ENCODE results near the gene TEX13B.

TEX13B gene

DNA sequence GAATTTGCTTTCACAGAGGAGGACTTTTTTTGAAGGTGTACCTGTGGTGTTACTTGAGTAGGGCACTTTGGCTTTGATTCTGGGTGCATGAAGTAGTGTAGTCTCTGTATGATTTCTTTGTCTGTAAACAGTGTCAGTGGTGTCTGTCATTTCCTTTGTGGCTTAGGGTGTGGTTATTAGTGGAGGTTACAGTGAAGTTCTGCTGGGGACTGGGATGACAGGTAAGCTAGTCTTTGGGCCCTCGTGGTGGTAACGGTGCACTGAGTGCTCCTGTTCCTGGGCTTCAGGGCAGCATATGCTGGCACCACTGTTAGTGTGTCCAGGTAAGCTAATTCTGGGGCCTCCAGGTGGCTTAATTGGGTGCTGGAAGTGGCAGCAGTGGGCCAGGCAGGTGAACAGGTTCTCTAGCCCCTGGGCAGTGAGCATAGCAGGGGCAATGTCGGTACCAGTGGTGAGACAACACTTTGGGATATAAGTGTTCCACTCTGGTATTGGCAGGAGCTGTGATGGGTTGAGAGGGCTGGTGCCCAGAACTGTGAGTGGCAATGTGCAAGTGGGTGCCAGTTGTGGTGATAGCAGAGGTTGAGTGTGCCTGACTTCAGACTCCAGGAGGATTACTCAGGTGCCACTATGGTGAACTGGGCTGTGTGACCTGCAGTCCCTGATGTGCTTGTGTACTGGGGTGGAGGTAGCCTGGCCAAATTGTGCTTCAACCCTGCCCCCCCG lies 36.6 kb upstream of the TEX13B start:
- TF ChIP-seq SIN3A (IDR thresholded peaks at IDR 0.05; ENCODE audit: borderline replicate concordance, insufficient read depth, low read length), result no peak
- no peak for TF ChIP-seq TAF1 (IDR thresholded peaks at IDR 0.05; ENCODE audit: borderline replicate concordance, insufficient read depth, low read length)
- no peak for TF ChIP-seq POLR2AphosphoS5 (IDR thresholded peaks at IDR 0.05; ENCODE audit: low read depth, low read length)
- TF ChIP-seq FOXP2 (optimal IDR thresholded peaks at IDR 0.05; ENCODE audit: borderline replicate concordance, extremely low read depth, extremely low read length, insufficient read depth), result no peak
- TF ChIP-seq REST (IDR thresholded peaks at IDR 0.05; ENCODE audit: insufficient read depth in 1 of 2, low read depth in 2 of 2, low read length in 2 of 2), result no peak

- no peak for TF ChIP-seq TAF1 (IDR thresholded peaks at IDR 0.05; ENCODE audit: borderline replicate concordance, insufficient read depth, low read length)
- TF ChIP-seq POLR2AphosphoS5 (IDR thresholded peaks at IDR 0.05; ENCODE audit: low read depth, low read length), result no peak
- no peak for TF ChIP-seq FOXP2 (optimal IDR thresholded peaks at IDR 0.05; ENCODE audit: borderline replicate concordance, extremely low read depth, extremely low read length, insufficient read depth)
- TF ChIP-seq REST (IDR thresholded peaks at IDR 0.05; ENCODE audit: insufficient read depth in 1 of 2, low read depth in 2 of 2, low read length in 2 of 2), result no peak
- no peak for TF ChIP-seq SIN3A (IDR thresholded peaks at IDR 0.05; ENCODE audit: borderline replicate concordance, insufficient read depth, low read length)
Observed at GRCh38 chrX:108001218-108001814, 19.1 kb upstream of the TEX13B start.

DNA sequence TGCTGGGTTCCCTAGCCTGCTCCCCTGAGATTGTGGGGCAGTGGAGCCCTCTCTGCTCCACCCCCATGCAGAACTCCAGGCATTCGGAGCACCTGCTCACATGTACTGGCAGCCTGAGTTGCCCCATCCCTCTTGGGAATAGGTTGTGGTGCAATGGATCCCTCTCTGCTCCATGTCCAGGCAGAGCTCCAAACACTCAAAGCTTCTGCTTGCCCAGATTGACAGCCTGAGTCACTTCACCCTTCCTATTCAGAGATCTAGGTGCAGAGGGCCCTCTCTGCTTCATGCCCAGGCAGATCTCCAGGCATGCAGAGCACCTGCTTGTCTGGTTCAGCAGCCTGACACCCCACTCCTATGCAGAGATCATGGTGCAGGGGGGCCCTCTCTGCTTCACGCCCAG lies 18.6 kb upstream of the TEX13B start:
- TF ChIP-seq POLR2AphosphoS5 (IDR thresholded peaks at IDR 0.05; ENCODE audit: low read depth, low read length) (no peak), FOXP2 (optimal IDR thresholded peaks at IDR 0.05; ENCODE audit: borderline replicate concordance, extremely low read depth, extremely low read length, insufficient read depth) (no peak)

DNA sequence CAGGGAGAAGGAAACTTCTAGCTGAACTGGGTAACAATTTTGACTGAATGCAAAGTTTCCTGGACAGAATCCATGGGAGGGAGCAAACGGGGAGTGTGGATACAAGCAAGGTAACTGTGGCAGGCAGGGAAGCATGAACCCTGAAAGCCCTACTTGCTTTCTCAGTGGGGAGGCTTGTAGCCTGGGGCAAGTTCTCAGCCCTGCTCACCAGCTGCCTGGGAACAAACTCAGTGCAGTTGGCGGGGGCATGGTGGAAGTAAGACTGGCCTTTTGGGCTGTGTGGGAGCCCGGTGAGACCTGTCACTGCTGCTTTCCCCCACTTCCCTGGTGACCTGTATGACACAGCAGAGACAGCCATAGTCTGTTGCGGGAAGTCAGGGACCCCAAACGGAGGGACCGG lies 14.0 kb upstream of the TEX13B start:
- TF ChIP-seq POLR2AphosphoS5 (IDR thresholded peaks at IDR 0.05; ENCODE audit: low read depth, low read length), result no peak
- no peak for TF ChIP-seq TAF1 (IDR thresholded peaks at IDR 0.05; ENCODE audit: borderline replicate concordance, insufficient read depth, low read length)
- no peak for TF ChIP-seq REST (IDR thresholded peaks at IDR 0.05; ENCODE audit: insufficient read depth in 1 of 2, low read depth in 2 of 2, low read length in 2 of 2)
- TF ChIP-seq SIN3A (IDR thresholded peaks at IDR 0.05; ENCODE audit: borderline replicate concordance, insufficient read depth, low read length), result no peak
- TF ChIP-seq FOXP2 (optimal IDR thresholded peaks at IDR 0.05; ENCODE audit: borderline replicate concordance, extremely low read depth, extremely low read length, insufficient read depth), result no peak

GRCh38 chrX:107985033-107985432 lies 2.9 kb upstream of the TEX13B start:
- no peak for TF ChIP-seq REST (IDR thresholded peaks at IDR 0.05; ENCODE audit: insufficient read depth in 1 of 2, low read depth in 2 of 2, low read length in 2 of 2)
- TF ChIP-seq TAF1 (IDR thresholded peaks at IDR 0.05; ENCODE audit: borderline replicate concordance, insufficient read depth, low read length), result no peak
- no peak for TF ChIP-seq POLR2AphosphoS5 (IDR thresholded peaks at IDR 0.05; ENCODE audit: low read depth, low read length)
- TF ChIP-seq SIN3A (IDR thresholded peaks at IDR 0.05; ENCODE audit: borderline replicate concordance, insufficient read depth, low read length), result no peak
- no peak for TF ChIP-seq FOXP2 (optimal IDR thresholded peaks at IDR 0.05; ENCODE audit: borderline replicate concordance, extremely low read depth, extremely low read length, insufficient read depth)
